ENCODE measurements around the gene PPFIA2. TPM values are rescaled to one million over a fixed set of nuclear protein-coding genes. Genes with fewer than 3 reads are reported as not detected.

Gene PPFIA2
- total RNA-seq, 1 experiment from 2014 or later = not detected

GRCh38 chr12:81389550-81390099 lies 369.5 kb downstream of the PPFIA2 start:
- Histone ChIP-seq H3K27me3 (ENCODE audit: control insufficient read depth, insufficient read depth, low read length) (no peaks in the 10 kb centered on the region), H3K9me3 (ENCODE audit: control insufficient read depth, insufficient read depth, low read depth, low read length) (no peaks in the 10 kb centered on the region), H3K36me3 (ENCODE audit: control insufficient read depth, insufficient read depth, low read length) (no peaks in the 10 kb centered on the region), H3K4me3 (ENCODE audit: low read depth in 2 of 2, low read length in 2 of 2) (no peak overlapping the region), H3K27ac (ENCODE audit: low read length) (no peak overlapping the region), H3K4me1 (ENCODE audit: control insufficient read depth, insufficient read depth, low read length) (no peaks in the 10 kb centered on the region)
- intact Hi-C loops (cut with micrococcal nuclease; ENCODE audit: unreplicated experiment) = no loop called here
- in situ Hi-C loops (cut with HindIII; ENCODE audit: low pct_unique_long_range_greater_than_20kb, low sequenced_read_pairs) = no loop called here
- ATAC-seq (no peak), DNase-seq (ENCODE audit: low read depth, low spot score) (no peak)
- CTCF ChIA-PET = no interaction called here
- no TSS peak for BruUV-seq (replicated peaks)
- no peak for TF ChIP-seq CTCF (IDR thresholded peaks at IDR 0.05)
- no peak for TF ChIP-seq POLR2AphosphoS5 (IDR thresholded peaks at IDR 0.05; ENCODE audit: low read depth, low read length)
- no peak for TF ChIP-seq REST (IDR thresholded peaks at IDR 0.05; ENCODE audit: insufficient read depth in 1 of 2, low read depth in 2 of 2, low read length in 1 of 2)
- no peak for TF ChIP-seq SIN3A (IDR thresholded peaks at IDR 0.05; ENCODE audit: borderline replicate concordance, insufficient read depth, low read depth, low read length)
- TF ChIP-seq TCF7L2 (IDR thresholded peaks at IDR 0.05; ENCODE audit: low read depth, low read length) = no peak
- POLR2A ChIA-PET = no interaction called here

- POLR2A ChIA-PET = no interaction called here
- no peak for TF ChIP-seq POLR2AphosphoS5 (IDR thresholded peaks at IDR 0.05; ENCODE audit: low read depth, low read length)
- TF ChIP-seq REST (IDR thresholded peaks at IDR 0.05; ENCODE audit: insufficient read depth in 1 of 2, low read depth in 2 of 2, low read length in 1 of 2) = no peak
- no peak for TF ChIP-seq SIN3A (IDR thresholded peaks at IDR 0.05; ENCODE audit: borderline replicate concordance, insufficient read depth, low read depth, low read length)
- TF ChIP-seq TCF7L2 (IDR thresholded peaks at IDR 0.05; ENCODE audit: low read depth, low read length) = no peak
- TF ChIP-seq CTCF (IDR thresholded peaks at IDR 0.05) = no peak
- DNase-seq (ENCODE audit: low read depth, low spot score) = no peak
- H3K27ac ChIP-seq (ENCODE audit: low read length) = no peak overlapping the region
- H3K4me3 ChIP-seq (ENCODE audit: low read depth in 2 of 2, low read length in 2 of 2) = no peak overlapping the region
- CTCF ChIA-PET = no interaction called here
- ATAC-seq = no peak
- no TSS peak for BruUV-seq (replicated peaks)
- H3K4me1 ChIP-seq (ENCODE audit: control insufficient read depth, insufficient read depth, low read length) = no peaks in the 10 kb centered on the region
- intact Hi-C loops (cut with micrococcal nuclease; ENCODE audit: unreplicated experiment) (no loop called here), in situ Hi-C loops (cut with HindIII; ENCODE audit: low pct_unique_long_range_greater_than_20kb, low sequenced_read_pairs) (no loop called here)
- H3K27me3 ChIP-seq (ENCODE audit: control insufficient read depth, insufficient read depth, low read length) = no peaks in the 10 kb centered on the region
- no peaks in the 10 kb centered on the region for H3K36me3 ChIP-seq (ENCODE audit: control insufficient read depth, insufficient read depth, low read length)
- no peaks in the 10 kb centered on the region for H3K9me3 ChIP-seq (ENCODE audit: control insufficient read depth, insufficient read depth, low read depth, low read length)
Observed at GRCh38 chr12:81386101-81386500, 373.0 kb downstream of the PPFIA2 start.

All from Panc1 (cell line).